IMR-90 (cell line): ENCODE measurements around the gene SEMA5A. TPM values are rescaled to one million over a fixed set of nuclear protein-coding genes. Genes with fewer than 3 reads are reported as not detected.

Source experiments
- ATAC-seq: fragments of 200-7000 bp; cut with Tn5 transposase; 2 replicates; pipeline ENCODE4 v1.9.1; 2020; ENCODE audit warnings: low read depth, mild to moderate bottlenecking, moderate library complexity
- BruUV-seq: library from RNA; stranded (reverse); fragments of 400-500 nt; replicated peaks from 2 replicates; lab custom pipeline; 2021; lab: Mats Ljungman, UMichigan
- CTCF ChIA-PET: fragments of 300-600 bp; formaldehyde crosslinking; extraction: SDS; loops from one replicate; lab custom pipeline; 2021; ENCODE audit warnings: antibody characterized with exemption; lab: Yijun Ruan, JAX
- POLR2A ChIA-PET: fragments of 300-600 bp; sonication (Branson Sonifier 250); formaldehyde crosslinking; loops from one replicate; lab custom pipeline; 2022; ENCODE audit warnings: antibody characterized with exemption; ENCODE audit not compliant: unreplicated experiment; lab: Charles Lee
- DNase-seq: peaks from one replicate; pipeline ENCODE4 v3.0.0; 2013
- H2AFZ ChIP-seq: replicated peaks from 2 replicates; pipeline ENCODE3; 2013; ENCODE audit warnings: low read length, mild to moderate bottlenecking; ENCODE audit not compliant: poor library complexity
- H2AK5ac ChIP-seq: 2 replicates; pipeline ENCODE4 v1.6.1; 2013; ENCODE audit warnings: low read depth, low read length, inconsistent platforms
- H2AK9ac ChIP-seq: replicated peaks from 2 replicates; pipeline ENCODE3; 2013; ENCODE audit warnings: mild to moderate bottlenecking, low read depth, low read length, moderate library complexity; ENCODE audit not compliant: poor library complexity
- H2BK120ac ChIP-seq: 2 replicates; pipeline ENCODE4 v1.6.1; 2013; ENCODE audit warnings: low read depth, low read length, inconsistent platforms
- H2BK15ac ChIP-seq: 3 replicates; pipeline ENCODE4 v1.6.1; 2013; ENCODE audit warnings: low read depth, low read length, inconsistent platforms
- H2BK20ac ChIP-seq: 2 replicates; pipeline ENCODE4 v1.6.1; 2013; ENCODE audit warnings: low read depth, mild to moderate bottlenecking, inconsistent platforms, low read length, moderate library complexity
- H2BK5ac ChIP-seq: 2 replicates; pipeline ENCODE4 v1.6.1; 2013; ENCODE audit warnings: mild to moderate bottlenecking, low read depth, low read length, inconsistent platforms; ENCODE audit not compliant: poor library complexity, severe bottlenecking
- H3K14ac ChIP-seq: replicated peaks from 2 replicates; pipeline ENCODE4 v1.6.1; 2013; ENCODE audit warnings: low read depth, low read length, inconsistent platforms
- H3K18ac ChIP-seq: 2 replicates; pipeline ENCODE4 v1.6.1; 2013; ENCODE audit warnings: low read depth, low read length, control low read depth
- H3K23ac ChIP-seq: 2 replicates; pipeline ENCODE4 v1.6.1; 2013; ENCODE audit warnings: low read depth, low read length, inconsistent platforms
- H3K27ac ChIP-seq: 2 replicates; pipeline ENCODE4 v1.5.1; 2013; ENCODE audit warnings: mild to moderate bottlenecking, control low read depth, low read length; ENCODE audit not compliant: insufficient read depth
- H3K27me3 ChIP-seq: 2 replicates; pipeline ENCODE4 v1.6.1; 2013; ENCODE audit warnings: low read length; ENCODE audit not compliant: control insufficient read depth, insufficient read depth
- H3K36me3 ChIP-seq: 2 replicates; pipeline ENCODE4 v1.6.1; 2013; ENCODE audit warnings: low read length, mixed read lengths; ENCODE audit not compliant: control insufficient read depth, insufficient read depth
- H3K4ac ChIP-seq: 2 replicates; pipeline ENCODE4 v1.6.1; 2013; ENCODE audit warnings: low read depth, low read length, inconsistent platforms
- H3K4me1 ChIP-seq: 2 replicates; pipeline ENCODE4 v1.6.1; 2013; ENCODE audit warnings: low read length, mixed read lengths; ENCODE audit not compliant: control insufficient read depth, insufficient read depth
- H3K4me2 ChIP-seq: 2 replicates; pipeline ENCODE4 v1.6.1; 2013; ENCODE audit warnings: low read depth, mild to moderate bottlenecking, control low read depth, low read length, moderate library complexity
- H3K4me3 ChIP-seq: 2 replicates; pipeline ENCODE4 v1.5.1; 2013; ENCODE audit warnings: low read depth, mild to moderate bottlenecking, control low read depth, low read length, moderate library complexity; ENCODE audit not compliant: insufficient read depth
- H3K56ac ChIP-seq: 2 replicates; pipeline ENCODE4 v1.6.1; 2013; ENCODE audit warnings: low read length, inconsistent platforms; ENCODE audit not compliant: insufficient read depth; ENCODE audit errors: extremely low read depth
- H3K79me1 ChIP-seq, 2 experiments: 2 replicates each; pipeline ENCODE4 v1.6.1; 2013; ENCODE audit warnings: low read length in 2 of 2, inconsistent platforms in 1 of 2, low read depth in 1 of 2
- H3K9ac ChIP-seq: 2 replicates; pipeline ENCODE4 v1.6.1; 2013; ENCODE audit warnings: low read depth, low read length, control low read depth
- H3K9me1 ChIP-seq: 2 replicates; pipeline ENCODE4 v1.6.1; 2013; ENCODE audit warnings: low read length, inconsistent platforms; ENCODE audit not compliant: insufficient read depth
- H3K9me3 ChIP-seq: 2 replicates; pipeline ENCODE4 v1.6.1; 2013; ENCODE audit warnings: low read length; ENCODE audit not compliant: control insufficient read depth, insufficient read depth
- H4K20me1 ChIP-seq: 2 replicates; pipeline ENCODE4 v1.6.1; 2013; ENCODE audit warnings: low read length, inconsistent platforms; ENCODE audit not compliant: insufficient read depth
- H4K5ac ChIP-seq: 2 replicates; pipeline ENCODE4 v1.6.1; 2013; ENCODE audit warnings: mild to moderate bottlenecking, low read depth, low read length, control low read depth
- H4K8ac ChIP-seq, 2 experiments: 2 replicates each; pipeline ENCODE4 v1.6.1; 2013; ENCODE audit warnings: low read depth in 2 of 2, low read length in 2 of 2, control low read depth in 1 of 2, inconsistent platforms in 1 of 2
- H4K91ac ChIP-seq: 2 replicates; pipeline ENCODE4 v1.6.1; 2013; ENCODE audit warnings: low read depth, low read length, inconsistent platforms; ENCODE audit not compliant: insufficient read depth
- FOS ChIP-seq: fragments of 150-350 bp; IDR thresholded peaks from 2 replicates; pipeline ENCODE4 v1.6.1; 2016; ENCODE audit warnings: low read depth, low read length
- MAZ ChIP-seq: IDR thresholded peaks from 2 replicates; pipeline ENCODE4 v1.6.1; 2012; ENCODE audit warnings: low read depth, mild to moderate bottlenecking, low read length, improper control_type of control experiment, moderate library complexity, borderline replicate concordance
- NFE2L2 ChIP-seq: fragments of 150-350 bp; IDR thresholded peaks from 2 replicates; pipeline ENCODE4 v1.6.1; 2016; ENCODE audit warnings: low read depth, mild to moderate bottlenecking, low read length
- RCOR1 ChIP-seq: IDR thresholded peaks from 2 replicates; pipeline ENCODE4 v1.6.1; 2012; ENCODE audit warnings: mild to moderate bottlenecking, low read length, improper control_type of control experiment; ENCODE audit not compliant: insufficient replicate concordance
- WGBS, 2 experiments: methylation state at CpG; one replicate each; pipeline versions ENCODE4 v1.1.5 to v1.1.7; 2013; ENCODE audit warnings: missing lambda C conversion rate in 2 of 2; ENCODE audit not compliant: insufficient read length in 1 of 2; ENCODE audit errors: extremely low coverage in 2 of 2; 5-methylcytosine and 5-hydroxymethylcytosine counted together
- dilution Hi-C: fragments of 300-500 bp; cut with HindIII; formaldehyde crosslinking; loops from one replicate; pipeline ENCODE4 v1.14.3; 2018; ENCODE audit warnings: low sequenced_read_pairs; ENCODE audit not compliant: unreplicated experiment
- in situ Hi-C: fragments of 300-500 bp; cut with MboI; formaldehyde crosslinking; loops from 3 replicates; pipeline ENCODE4 v1.14.3; 2019; ENCODE audit warnings: low sequenced_read_pairs, inconsistent platforms, mixed read lengths
- intact Hi-C: fragments of 100-400 bp; cut with micrococcal nuclease; formaldehyde crosslinking; loops from 2 replicates; pipeline ENCODE4 v1.10.0; 2022
- polyA plus RNA-seq, 3 experiments: library from polyadenylated mRNA; depleted of rRNA; stranded (reverse); fragments of >200 nt; gene quantifications; 2 replicates each; pipeline ENCODE4 v1.2.3, GENCODE V29; 2012; ENCODE audit warnings: low replicate concordance in 1 of 3
- total RNA-seq: library from RNA; depleted of rRNA; stranded (reverse); fragments of >200 nt; gene quantifications from 2 replicates; pipeline ENCODE4 v1.2.3, GENCODE V29; 2012

The SEMA5A gene
- total and polyA plus RNA-seq, 2 of the 4 experiments (the other 2 are of a cell fraction) = 8.2 to 9.9 TPM

DNA sequence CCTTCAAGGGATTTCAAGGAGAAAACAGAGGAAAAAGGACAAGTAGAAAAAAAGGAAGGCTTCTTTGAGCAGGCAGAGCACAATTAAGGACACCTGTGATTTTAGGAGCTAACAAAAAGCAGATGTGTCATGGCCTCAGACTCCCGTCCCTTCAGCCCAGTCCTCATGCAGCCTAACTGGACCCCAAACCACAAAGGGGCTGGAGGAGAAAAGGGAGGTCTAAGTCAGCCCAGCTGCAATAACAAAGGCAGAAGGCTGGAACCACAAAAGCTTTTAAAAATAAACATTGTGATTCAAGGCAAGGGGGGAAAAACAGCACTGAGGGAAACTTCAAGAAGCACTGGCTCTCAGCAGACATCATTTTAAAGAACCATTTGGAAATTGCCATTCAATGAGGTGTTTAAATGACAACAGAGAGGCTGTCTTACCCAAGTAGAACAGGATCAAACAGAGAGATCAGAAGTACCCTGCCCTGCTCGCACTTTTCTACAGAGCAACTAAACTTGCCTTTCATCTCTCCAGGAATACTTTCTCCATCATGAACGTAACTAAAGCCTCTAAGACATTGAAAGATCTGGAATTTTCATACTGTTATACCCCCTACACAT, 89.3 kb downstream of the SEMA5A start:
- 0 out of 2 replicates have a peak overlapping the region, but pooled peaks have one; percentile 31 for H2AK5ac ChIP-seq
- no peak overlapping the region for H2BK20ac ChIP-seq
- H3K9me1 ChIP-seq = no peaks in the 10 kb centered on the region; the same call in 1 of the 2 replicates
- H3K79me1 ChIP-seq = peaks cover 9 to 49% of the 10 kb centered on the region in 2 experiments; a peak in 2 of 4 replicates
- no peak overlapping the region for H3K9ac ChIP-seq
- no peak overlapping the region for H3K27ac ChIP-seq
- WGBS, 2 experiments = 52% methylated on average over 2 of the region's 3 CpGs; no CpG with 5 or more reads in 1 of the 2 experiments
- BruUV-seq = no TSS peak
- no peak overlapping the region for H3K4me3 ChIP-seq
- no peak overlapping the region for H3K14ac ChIP-seq
- peaks cover 40% of the 10 kb centered on the region; the same call in 1 of the 2 replicates for H4K20me1 ChIP-seq
- H3K9me3 ChIP-seq = peaks cover 14% of the 10 kb centered on the region
- H2AFZ ChIP-seq = no peak overlapping the region
- no peak overlapping the region for H4K8ac ChIP-seq
- peak; percentile 97 for DNase-seq
- H2BK5ac ChIP-seq = no peak overlapping the region
- H4K5ac ChIP-seq = no peak overlapping the region
- intact Hi-C loops = no loop called here
- in situ Hi-C loops = no loop called here
- peak overlapping the region; percentile 47; the same call in 1 of the 2 replicates for H3K4me2 ChIP-seq
- dilution Hi-C loops = no loop called here
- peaks cover 4% of the 10 kb centered on the region for H3K4me1 ChIP-seq
- no peaks in the 10 kb centered on the region for H3K36me3 ChIP-seq
- H3K18ac ChIP-seq = no peak overlapping the region
- no peak overlapping the region; the same call in 1 of the 2 replicates for H3K4ac ChIP-seq
- no peak overlapping the region for H3K23ac ChIP-seq
- no peak overlapping the region for H3K56ac ChIP-seq
- H2AK9ac ChIP-seq = no peak overlapping the region
- peak; percentile 92 for ATAC-seq
- ChIA-PET POLR2A (no interaction called here), CTCF (interaction anchor here (0.6 kb wide), 1 partner anchor 309 kb away, joined by 4 read pairs; no protein-coding TSS in a partner anchor)
- H2BK120ac ChIP-seq = no peak overlapping the region
- 0 out of 3 replicates have a peak overlapping the region, but pooled peaks have one; percentile 12 for H2BK15ac ChIP-seq
- H3K27me3 ChIP-seq = peaks cover 2% of the 10 kb centered on the region; the same call in 1 of the 2 replicates
- H4K91ac ChIP-seq = no peak overlapping the region
- TF ChIP-seq FOS (peak; percentile 8; the same call in 1 of the 2 replicates), RCOR1 (peak; percentile 96), NFE2L2 (no peak), MAZ (peak; percentile 49; the same call in 1 of the 2 replicates)
